ENCODE data around the gene MAPK10.

MAPK10 gene

DNA sequence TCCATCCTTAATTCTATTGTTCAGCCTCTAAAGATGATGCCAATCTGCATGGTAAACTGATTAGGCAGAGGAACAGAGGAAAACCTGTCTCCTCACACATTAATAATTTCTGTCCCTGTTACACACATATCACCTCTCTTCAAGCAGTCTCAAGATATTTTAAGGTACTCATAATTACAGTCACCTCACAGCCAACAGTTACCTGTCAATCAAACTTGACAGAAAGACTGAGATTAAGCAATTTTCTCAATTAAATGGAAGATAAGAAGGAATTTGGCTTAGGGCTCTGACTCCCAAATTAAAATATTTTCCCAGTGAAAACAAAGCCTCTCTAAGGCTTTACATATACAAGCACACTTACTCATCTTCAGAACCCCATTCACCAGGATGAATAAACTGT is 85.2 kb downstream of the MAPK10 start:
- DNase-seq (ENCODE audit: low read depth) = no peak

GRCh38 chr4:86272669-86273068 is 87.2 kb downstream of the MAPK10 start:
- no peak for DNase-seq (ENCODE audit: low read depth)

DNA sequence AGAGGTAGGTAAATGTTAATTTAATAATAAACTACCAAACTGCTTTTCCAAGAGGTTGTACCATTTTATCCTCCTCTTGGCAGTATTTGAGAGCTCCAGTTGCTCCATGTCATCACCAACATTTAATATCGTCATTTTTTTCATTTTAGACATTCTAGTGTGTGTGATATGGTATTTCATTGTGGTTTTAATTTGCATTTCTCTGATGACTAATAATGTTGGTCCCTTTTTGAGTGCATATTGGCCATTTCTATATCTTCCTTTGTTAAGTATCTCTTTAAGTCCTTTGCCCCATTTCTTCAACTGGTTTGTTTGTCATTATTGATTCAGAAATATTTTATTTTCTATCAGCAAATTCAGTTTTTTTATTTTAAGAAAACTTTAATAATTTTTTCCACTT is 88.8 kb downstream of the MAPK10 start:
- DNase-seq (ENCODE audit: low read depth) = no peak

GRCh38 chr4:86269354-86269753 is 90.5 kb downstream of the MAPK10 start:
- DNase-seq (ENCODE audit: low read depth) = no peak

GRCh38 chr4:86264241-86264640 is 95.6 kb downstream of the MAPK10 start:
- no peak for DNase-seq (ENCODE audit: low read depth)

DNA sequence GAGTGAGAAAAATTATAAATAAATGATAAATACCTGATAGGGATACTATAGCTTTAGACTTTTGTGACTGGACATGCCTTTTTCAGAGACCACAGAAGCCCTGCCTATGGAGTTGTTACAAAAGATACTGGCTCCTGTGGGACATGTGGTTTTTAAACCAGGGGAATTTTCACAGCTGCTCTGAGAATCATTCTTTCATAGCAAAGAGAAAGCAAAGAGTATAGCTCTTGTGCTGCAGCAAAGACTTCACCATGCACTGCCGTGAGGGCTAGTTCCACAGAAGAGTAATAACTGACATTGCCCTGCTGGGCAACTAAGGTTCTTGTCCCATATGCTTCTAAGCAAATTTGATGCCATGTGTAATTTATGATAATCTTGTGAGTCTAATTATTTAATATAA is 98.2 kb downstream of the MAPK10 start:
- no peak for DNase-seq (ENCODE audit: low read depth)

- DNase-seq (ENCODE audit: low read depth) = no peak
Measured at GRCh38 chr4:86256086-86256485, 103.8 kb downstream of the MAPK10 start.

- DNase-seq (ENCODE audit: low read depth) = no peak
Measured at GRCh38 chr4:86250619-86251018, 109.2 kb downstream of the MAPK10 start.

- DNase-seq (ENCODE audit: low read depth) = no peak
Measured at GRCh38 chr4:86250006-86250405, 109.8 kb downstream of the MAPK10 start.

DNA sequence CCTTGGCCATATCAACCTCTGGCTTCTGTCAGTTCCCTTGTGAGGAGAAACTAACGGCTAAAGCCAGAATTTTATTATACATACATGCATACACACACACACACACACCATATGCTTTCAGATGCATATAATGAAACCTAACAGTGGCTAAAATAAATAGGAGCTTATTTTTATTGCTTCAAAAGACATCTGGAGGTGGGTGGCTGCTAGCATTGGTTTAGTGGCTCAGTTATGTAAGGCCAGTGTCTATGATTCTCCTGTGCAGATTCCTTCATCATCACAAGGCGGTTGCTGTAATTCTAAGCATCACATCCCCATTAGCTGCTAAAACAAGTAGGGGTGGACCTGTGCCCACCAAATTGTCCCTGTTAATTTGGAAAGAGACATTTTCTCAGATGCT is 110.8 kb downstream of the MAPK10 start:
- DNase-seq (ENCODE audit: low read depth) = no peak

- DNase-seq (ENCODE audit: low read depth) = no peak
Measured at GRCh38 chr4:86247906-86248305, 111.9 kb downstream of the MAPK10 start.

DNA sequence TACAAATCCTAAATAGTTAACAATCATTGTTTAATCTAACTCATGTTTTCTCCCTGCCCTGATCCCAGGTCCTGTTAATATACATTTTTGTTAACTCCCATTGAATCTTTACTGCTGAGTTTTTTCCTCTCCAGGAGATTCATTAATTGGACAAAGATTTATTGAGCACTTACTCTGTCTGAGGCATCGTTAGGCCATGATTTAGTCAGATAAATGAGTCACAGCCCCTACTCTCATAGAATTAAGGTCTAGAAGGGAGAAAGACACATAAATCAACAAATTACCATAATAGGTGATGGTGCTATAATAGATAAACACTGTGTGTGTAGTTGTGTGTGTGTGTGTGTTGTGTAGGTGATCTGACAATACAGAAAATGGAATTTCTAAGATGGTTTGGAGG is 112.5 kb downstream of the MAPK10 start:
- no peak for DNase-seq (ENCODE audit: low read depth)

- no peak for DNase-seq (ENCODE audit: low read depth)
Measured at GRCh38 chr4:86243750-86244149, 116.1 kb downstream of the MAPK10 start.

DNA sequence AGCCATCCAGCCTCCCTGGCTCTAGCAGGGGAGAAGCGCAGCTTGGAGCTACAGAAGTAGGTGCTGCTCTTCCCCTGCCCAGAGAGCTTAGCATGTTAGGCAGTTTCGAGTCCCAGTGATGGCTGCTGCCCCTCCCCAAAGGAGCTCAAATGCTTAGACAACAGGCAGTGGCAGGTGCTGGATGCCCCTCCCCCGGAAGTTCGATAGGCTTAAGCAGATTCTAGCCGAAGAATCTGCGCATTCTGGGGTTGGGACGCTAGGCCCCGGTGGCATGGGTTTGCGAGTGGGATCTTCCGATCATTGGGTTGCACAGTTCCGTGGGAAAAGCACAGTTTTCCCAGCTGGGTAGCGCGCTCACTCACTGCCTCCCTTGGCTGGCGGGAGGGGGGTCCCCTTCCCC is 117.2 kb downstream of the MAPK10 start:
- no peak for DNase-seq (ENCODE audit: low read depth)

- DNase-seq (ENCODE audit: low read depth) = no peak
Measured at GRCh38 chr4:86235549-86235948, 124.3 kb downstream of the MAPK10 start.

GRCh38 chr4:86233681-86234080 is 126.2 kb downstream of the MAPK10 start:
- no peak for DNase-seq (ENCODE audit: low read depth)

DNA sequence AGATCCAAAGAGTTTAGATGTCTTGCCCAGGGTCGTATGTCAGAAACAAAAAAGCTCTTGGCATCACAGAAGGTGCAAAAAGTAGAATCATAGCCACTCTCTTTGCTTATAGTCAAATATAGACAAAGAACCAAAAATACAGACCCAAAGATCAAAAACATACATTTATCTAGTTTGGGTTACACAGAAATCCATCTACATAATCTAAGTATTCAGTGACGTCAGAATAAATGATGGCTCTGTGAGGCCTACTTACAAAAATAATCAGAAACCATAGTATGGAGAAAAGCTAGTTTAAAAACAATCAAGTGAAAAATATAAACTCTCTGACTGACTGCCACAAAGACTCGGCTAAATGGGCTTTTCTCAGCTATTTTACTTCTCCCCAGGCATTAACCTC is 126.8 kb downstream of the MAPK10 start:
- no peak for DNase-seq (ENCODE audit: low read depth)

DNA sequence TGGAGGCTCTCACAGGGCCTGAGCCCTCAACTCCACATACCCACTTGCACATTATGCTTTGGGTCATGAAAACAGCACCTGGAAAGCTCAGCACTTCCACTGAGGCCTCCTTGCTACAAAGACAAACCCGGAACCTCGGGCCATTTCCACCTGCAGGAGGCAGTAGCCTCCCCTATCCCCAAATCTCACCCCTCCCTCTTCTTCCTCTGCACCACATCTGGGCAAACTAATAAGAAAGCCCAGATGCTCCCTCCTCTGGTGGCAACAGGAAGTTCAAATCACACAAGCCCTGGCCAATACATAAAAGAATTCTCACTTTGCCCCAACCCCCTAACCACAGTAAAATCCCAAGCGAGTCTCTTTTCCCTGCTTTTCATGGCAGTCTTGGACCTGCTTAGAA is 136.4 kb downstream of the MAPK10 start:
- no peak for DNase-seq (ENCODE audit: low read depth)

DNA sequence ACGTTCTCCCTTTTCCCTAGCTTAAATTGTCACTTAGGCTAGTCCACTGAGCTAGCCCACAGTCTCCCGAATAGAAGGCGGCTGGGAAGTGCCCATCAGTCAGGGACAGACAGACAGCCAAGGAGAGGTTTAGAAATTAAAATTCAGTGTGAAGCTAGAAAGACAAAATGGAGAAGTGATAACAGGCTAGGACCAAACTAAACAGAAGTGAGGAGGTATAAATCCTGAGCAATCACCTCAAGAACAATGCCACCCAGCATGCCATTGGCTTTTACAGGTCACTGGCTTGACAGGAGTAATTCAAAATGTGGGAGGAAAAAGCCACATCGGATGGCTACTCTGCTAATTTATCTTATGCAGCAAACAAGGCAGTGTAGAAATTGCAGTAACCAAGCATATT is 138.9 kb downstream of the MAPK10 start:
- no peak for DNase-seq (ENCODE audit: low read depth)

DNA sequence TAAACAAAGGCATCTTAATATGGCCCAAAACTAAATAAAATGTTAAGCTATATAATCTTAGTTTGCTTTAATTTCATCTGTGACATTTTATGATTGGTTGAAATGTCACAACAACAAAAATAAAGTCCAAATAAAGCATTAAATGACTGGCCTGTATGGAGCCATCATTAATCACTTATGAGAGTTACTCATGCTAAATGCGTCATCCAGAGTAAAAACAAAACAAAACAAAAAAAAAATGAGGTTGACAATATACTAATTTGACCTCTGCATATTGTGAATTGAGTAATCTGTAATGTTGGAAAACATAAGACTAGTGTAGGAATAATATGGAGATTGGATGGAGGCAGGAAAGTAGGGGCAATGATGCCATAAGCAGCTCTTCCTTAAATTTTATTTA is 139.7 kb downstream of the MAPK10 start:
- DNase-seq (ENCODE audit: low read depth) = no peak

- DNase-seq (ENCODE audit: low read depth) = no peak
Measured at GRCh38 chr4:86218746-86219473, 140.9 kb downstream of the MAPK10 start.

- no peak for DNase-seq (ENCODE audit: low read depth)
Measured at GRCh38 chr4:86203176-86203575, 156.7 kb downstream of the MAPK10 start.

DNA sequence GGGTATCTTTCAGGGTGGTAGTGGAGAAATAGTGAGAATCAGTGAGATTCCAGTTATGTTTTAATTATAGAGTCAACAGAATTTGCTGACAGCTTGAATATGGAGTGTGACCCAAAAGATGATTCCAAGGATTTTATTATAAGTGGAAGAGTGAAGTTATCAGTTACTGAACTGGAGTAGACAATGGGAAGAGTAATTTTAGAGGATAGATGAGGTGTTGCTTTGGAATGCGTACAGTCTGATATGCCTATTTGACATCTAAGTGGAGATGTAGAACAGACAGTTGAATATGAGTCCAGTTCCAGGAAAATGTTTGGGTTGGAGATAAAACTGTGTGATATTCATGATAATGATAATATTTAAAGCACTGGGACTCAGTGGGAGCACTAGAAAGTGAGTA is 174.2 kb downstream of the MAPK10 start:
- no peak for DNase-seq (ENCODE audit: low read depth)

GRCh38 chr4:86184901-86185285 is 175.0 kb downstream of the MAPK10 start:
- no peak for DNase-seq (ENCODE audit: low read depth)
